ENCODE data around the gene SLC6A6. TPM values are rescaled to one million over a fixed set of nuclear protein-coding genes. Genes with fewer than 3 reads are reported as not detected.

SLC6A6 gene
- total RNA-seq, 1 donor from 2014 or later: 30.3 TPM

GRCh38 chr3:14476583-14477265, 74.3 kb downstream of the SLC6A6 start:
- Mint-ChIP-seq H3K9me3 (no peaks in the 10 kb centered on the region), H3K27ac (no peak overlapping the region), H3K4me1 (ENCODE audit: unreplicated experiment) (peaks cover 17% of the 10 kb centered on the region), H3K4me3 (no peak overlapping the region), H3K27me3 (no peaks in the 10 kb centered on the region), H3K36me3 (peaks cover 32% of the 10 kb centered on the region)
- no peak for TF ChIP-seq CTCF (conservative IDR thresholded peaks at IDR 0.05)
- DNase-seq (ENCODE audit: extremely low spot score, unreplicated experiment): no peak

GRCh38 chr3:14477311-14477935, 75.0 kb downstream of the SLC6A6 start:
- H3K4me1 Mint-ChIP-seq (ENCODE audit: unreplicated experiment): peaks cover 17% of the 10 kb centered on the region
- peaks cover 34% of the 10 kb centered on the region for H3K36me3 Mint-ChIP-seq
- H3K27ac Mint-ChIP-seq: no peak overlapping the region
- H3K4me3 Mint-ChIP-seq: no peak overlapping the region
- no peaks in the 10 kb centered on the region for H3K27me3 Mint-ChIP-seq
- TF ChIP-seq CTCF (conservative IDR thresholded peaks at IDR 0.05): no peak
- no peak for DNase-seq (ENCODE audit: extremely low spot score, unreplicated experiment)
- H3K9me3 Mint-ChIP-seq: no peaks in the 10 kb centered on the region

- no peak for DNase-seq (ENCODE audit: extremely low spot score, unreplicated experiment)
- H3K27me3 Mint-ChIP-seq: no peaks in the 10 kb centered on the region
- H3K9me3 Mint-ChIP-seq: no peaks in the 10 kb centered on the region
- H3K4me1 Mint-ChIP-seq (ENCODE audit: unreplicated experiment): peaks cover 10% of the 10 kb centered on the region
- TF ChIP-seq CTCF (conservative IDR thresholded peaks at IDR 0.05): no peak
- peaks cover 29% of the 10 kb centered on the region for H3K36me3 Mint-ChIP-seq
- H3K4me3 Mint-ChIP-seq: no peak overlapping the region
- H3K27ac Mint-ChIP-seq: no peak overlapping the region
These were observed 76.6 kb downstream of the SLC6A6 start for GRCh38 chr3:14478956-14479550.

GRCh38 chr3:14479591-14479990, 77.2 kb downstream of the SLC6A6 start:
- DNase-seq (ENCODE audit: extremely low spot score, unreplicated experiment): no peak
- TF ChIP-seq CTCF (conservative IDR thresholded peaks at IDR 0.05): no peak
- H3K4me3 Mint-ChIP-seq: no peak overlapping the region
- H3K9me3 Mint-ChIP-seq: no peaks in the 10 kb centered on the region
- H3K4me1 Mint-ChIP-seq (ENCODE audit: unreplicated experiment): peaks cover 10% of the 10 kb centered on the region
- H3K27ac Mint-ChIP-seq: no peak overlapping the region
- peaks cover 27% of the 10 kb centered on the region for H3K36me3 Mint-ChIP-seq
- H3K27me3 Mint-ChIP-seq: no peaks in the 10 kb centered on the region

- no peak for TF ChIP-seq CTCF (conservative IDR thresholded peaks at IDR 0.05)
- peaks cover 8% of the 10 kb centered on the region for H3K4me1 Mint-ChIP-seq (ENCODE audit: unreplicated experiment)
- H3K36me3 Mint-ChIP-seq: peaks cover 27% of the 10 kb centered on the region
- H3K9me3 Mint-ChIP-seq: no peaks in the 10 kb centered on the region
- no peak for DNase-seq (ENCODE audit: extremely low spot score, unreplicated experiment)
- H3K27me3 Mint-ChIP-seq: no peaks in the 10 kb centered on the region
- no peak overlapping the region for H3K4me3 Mint-ChIP-seq
- H3K27ac Mint-ChIP-seq: no peak overlapping the region
These were observed 78.0 kb downstream of the SLC6A6 start for GRCh38 chr3:14480207-14481017.
